Uterus (tissue), 2 donors: ENCODE results near the gene FLVCR2.

Experiments used
- CTCF ChIP-seq, 4 experiments: fragments of 200-600 bp in 2 of 4; fragments of 450-650 bp in 2 of 4; sonication (generic) in 2 of 4; IDR thresholded peaks; one replicate each; pipeline ENCODE4 v1.5.1; 2016 to 2019; ENCODE audit warnings: antibody characterized with exemption in 4 of 4, mild to moderate bottlenecking in 2 of 4, moderate library complexity in 1 of 4
- POLR2A ChIP-seq, 2 donors: fragments of 450-650 bp; IDR thresholded peaks; one replicate each; pipeline ENCODE4 v1.6.1; 2016; ENCODE audit warnings: antibody characterized with exemption in 2 of 2, mild to moderate bottlenecking in 1 of 2, moderate library complexity in 1 of 2

GRCh38 chr14:75614179-75614578 lies 35.8 kb downstream of the FLVCR2 start:
- no peak for TF ChIP-seq CTCF (IDR thresholded peaks at IDR 0.05)
- no peak for TF ChIP-seq POLR2A (IDR thresholded peaks at IDR 0.05)
